ENCODE results near the gene BTBD19.
"Not testable (repeated sequence)": the region's sequence is repeated elsewhere in the genome, so short reads cannot be mapped to it uniquely, and the experiment has no call there.

The BTBD19 gene

DNA sequence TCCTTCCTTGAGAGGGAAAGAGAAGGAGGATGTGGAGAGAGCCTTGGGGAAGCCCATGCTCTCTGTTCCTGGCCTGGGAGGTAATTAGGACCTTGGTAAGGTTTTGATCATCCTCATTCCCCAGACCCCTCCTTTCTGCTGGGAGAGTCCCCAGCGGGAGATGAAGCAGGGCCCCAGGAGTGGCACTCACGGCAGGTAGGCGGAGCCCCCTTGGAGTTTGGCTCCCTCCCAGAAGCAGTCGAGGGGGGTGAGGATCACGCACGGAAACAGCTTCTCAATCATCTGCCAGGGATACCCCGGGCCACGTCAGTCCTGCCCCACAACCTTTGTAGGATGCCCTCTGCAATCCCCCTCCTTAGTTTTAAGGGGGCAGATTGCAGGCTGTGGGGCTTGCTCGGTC lies 23.2 kb downstream of the BTBD19 start:
- Histone ChIP-seq H3K9me3 (ENCODE audit: severe bottlenecking) (no peaks in the 10 kb centered on the region), H3K27ac (ENCODE audit: poor library complexity, severe bottlenecking) (no peak overlapping the region), H3K4me1 (ENCODE audit: insufficient read depth, poor library complexity, severe bottlenecking) (no peaks in the 10 kb centered on the region), H3K36me3 (ENCODE audit: low read depth) (no peaks in the 10 kb centered on the region), H3K4me3 (ENCODE audit: severe bottlenecking) (no peak overlapping the region), H3K27me3 (ENCODE audit: insufficient read depth, poor library complexity, severe bottlenecking) (no peaks in the 10 kb centered on the region)
- DNase-seq (ENCODE audit: low spot score), result no peak
- TF ChIP-seq, protein P1, sequence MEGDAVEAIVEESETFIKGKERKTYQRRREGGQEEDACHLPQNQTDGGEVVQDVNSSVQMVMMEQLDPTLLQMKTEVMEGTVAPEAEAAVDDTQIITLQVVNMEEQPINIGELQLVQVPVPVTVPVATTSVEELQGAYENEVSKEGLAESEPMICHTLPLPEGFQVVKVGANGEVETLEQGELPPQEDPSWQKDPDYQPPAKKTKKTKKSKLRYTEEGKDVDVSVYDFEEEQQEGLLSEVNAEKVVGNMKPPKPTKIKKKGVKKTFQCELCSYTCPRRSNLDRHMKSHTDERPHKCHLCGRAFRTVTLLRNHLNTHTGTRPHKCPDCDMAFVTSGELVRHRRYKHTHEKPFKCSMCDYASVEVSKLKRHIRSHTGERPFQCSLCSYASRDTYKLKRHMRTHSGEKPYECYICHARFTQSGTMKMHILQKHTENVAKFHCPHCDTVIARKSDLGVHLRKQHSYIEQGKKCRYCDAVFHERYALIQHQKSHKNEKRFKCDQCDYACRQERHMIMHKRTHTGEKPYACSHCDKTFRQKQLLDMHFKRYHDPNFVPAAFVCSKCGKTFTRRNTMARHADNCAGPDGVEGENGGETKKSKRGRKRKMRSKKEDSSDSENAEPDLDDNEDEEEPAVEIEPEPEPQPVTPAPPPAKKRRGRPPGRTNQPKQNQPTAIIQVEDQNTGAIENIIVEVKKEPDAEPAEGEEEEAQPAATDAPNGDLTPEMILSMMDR (IDR thresholded peaks at IDR 0.05; ENCODE audit: poor library complexity, severe bottlenecking), result no peak
- ATAC-seq (ENCODE audit: low read depth), result no peak

GRCh38 chr1:44832056-44832705 lies 23.9 kb downstream of the BTBD19 start:
- no peak for ATAC-seq (ENCODE audit: low read depth)
- TF ChIP-seq, protein P1 (IDR thresholded peaks at IDR 0.05; ENCODE audit: poor library complexity, severe bottlenecking), result no peak
- no peaks in the 10 kb centered on the region for H3K36me3 ChIP-seq (ENCODE audit: low read depth)
- no peaks in the 10 kb centered on the region for H3K4me1 ChIP-seq (ENCODE audit: insufficient read depth, poor library complexity, severe bottlenecking)
- no peaks in the 10 kb centered on the region for H3K27me3 ChIP-seq (ENCODE audit: insufficient read depth, poor library complexity, severe bottlenecking)
- no peak overlapping the region for H3K27ac ChIP-seq (ENCODE audit: poor library complexity, severe bottlenecking)
- no peak for DNase-seq (ENCODE audit: low spot score)
- H3K9me3 ChIP-seq (ENCODE audit: severe bottlenecking), result no peaks in the 10 kb centered on the region
- H3K4me3 ChIP-seq (ENCODE audit: severe bottlenecking), result no peak overlapping the region

DNA sequence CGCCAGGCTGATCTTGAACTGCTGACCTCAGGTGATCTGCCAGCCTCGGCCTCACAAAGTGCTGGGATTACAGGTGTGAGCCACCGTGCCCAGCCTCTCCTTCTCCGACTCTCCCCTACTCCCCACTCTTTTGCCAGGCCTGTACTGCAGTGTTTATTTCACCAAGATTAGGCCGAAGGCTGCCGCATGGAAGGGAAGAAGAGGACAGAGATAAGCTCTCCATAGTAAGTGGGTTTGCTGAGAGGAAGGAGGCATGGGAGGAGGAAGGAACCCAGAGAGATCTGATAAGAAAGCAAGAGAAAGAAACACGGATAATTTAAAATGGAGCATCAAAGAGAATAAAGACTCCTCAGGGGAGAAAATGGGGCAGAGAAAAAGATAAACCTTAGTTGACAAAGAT lies 26.0 kb downstream of the BTBD19 start:
- TF ChIP-seq, protein P1 (IDR thresholded peaks at IDR 0.05; ENCODE audit: poor library complexity, severe bottlenecking), result no peak
- H3K27me3 ChIP-seq (ENCODE audit: insufficient read depth, poor library complexity, severe bottlenecking), result no peaks in the 10 kb centered on the region
- no peak overlapping the region for H3K27ac ChIP-seq (ENCODE audit: poor library complexity, severe bottlenecking)
- DNase-seq (ENCODE audit: low spot score), result no peak
- no peaks in the 10 kb centered on the region for H3K4me1 ChIP-seq (ENCODE audit: insufficient read depth, poor library complexity, severe bottlenecking)
- no peak overlapping the region for H3K4me3 ChIP-seq (ENCODE audit: severe bottlenecking)
- H3K9me3 ChIP-seq (ENCODE audit: severe bottlenecking), result no peaks in the 10 kb centered on the region
- H3K36me3 ChIP-seq (ENCODE audit: low read depth), result no peaks in the 10 kb centered on the region
- no peak for ATAC-seq (ENCODE audit: low read depth)

DNA sequence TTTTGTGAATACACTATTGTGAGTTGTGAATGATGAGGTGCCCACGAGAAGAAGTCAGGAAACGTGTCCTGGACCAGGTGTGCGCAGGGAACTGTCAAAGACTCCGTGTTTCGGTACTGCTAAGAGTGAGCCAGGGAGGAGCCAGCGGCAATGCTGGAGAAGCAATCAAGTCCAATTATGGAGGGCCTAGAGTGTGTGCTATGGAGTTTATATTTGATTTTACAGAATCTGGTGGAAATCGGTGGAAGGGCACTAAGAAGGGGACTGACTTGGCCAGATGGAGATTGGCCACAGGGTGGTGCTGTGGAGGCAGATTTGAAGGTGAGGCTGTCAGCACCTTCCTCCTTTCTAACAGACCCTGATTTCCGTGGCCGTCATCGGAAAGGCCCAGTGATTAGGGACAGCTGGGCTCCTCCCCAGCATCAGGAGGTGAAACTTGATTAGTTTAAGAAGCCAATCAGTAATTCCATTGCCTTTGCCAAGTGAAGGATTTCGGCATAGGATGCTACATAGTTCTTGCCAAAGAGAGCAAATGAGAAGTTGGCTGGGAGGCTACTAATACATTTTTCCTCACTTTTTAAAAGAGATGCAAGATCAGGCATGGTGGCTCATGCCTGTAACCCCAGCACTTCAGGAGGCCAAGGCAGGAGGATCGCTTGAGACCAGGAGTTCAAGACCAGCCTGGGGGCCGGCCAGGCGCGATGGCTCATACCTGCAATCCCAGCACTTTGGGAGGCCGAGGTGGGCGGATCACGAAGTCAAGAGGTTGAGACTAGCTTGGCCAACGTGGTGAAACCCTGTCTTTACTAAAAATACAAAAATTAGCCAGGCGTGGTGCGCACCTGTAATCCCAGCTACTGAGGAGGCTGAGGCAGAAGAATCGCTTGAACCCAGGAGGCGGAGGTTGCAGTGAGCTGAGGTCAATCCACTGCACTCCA lies 27.7 kb downstream of the BTBD19 start:
- TF ChIP-seq, protein P1 (IDR thresholded peaks at IDR 0.05; ENCODE audit: poor library complexity, severe bottlenecking), result peak; percentile 91
- peak; percentile 88 for ATAC-seq (ENCODE audit: low read depth)

DNA sequence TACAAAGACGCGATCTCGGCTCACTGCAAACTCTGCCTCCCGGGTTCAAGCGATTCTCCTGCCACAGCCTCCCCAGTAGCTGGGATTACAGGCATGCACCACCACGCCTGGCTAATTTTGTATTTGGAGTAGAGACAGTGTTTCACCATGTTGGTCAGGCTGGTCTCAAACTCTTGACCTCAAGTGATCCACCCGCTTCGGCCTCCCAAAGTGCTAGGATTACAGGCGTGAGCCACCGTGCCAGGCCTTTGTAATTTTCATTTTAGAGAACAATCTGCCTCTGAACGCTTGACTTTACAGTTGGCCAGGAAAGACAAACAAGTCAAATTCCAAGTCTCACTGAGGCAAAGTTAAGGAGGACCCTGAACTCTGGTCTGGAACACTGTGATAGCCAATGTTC lies 30.0 kb downstream of the BTBD19 start:
- not testable (repeated sequence) for H3K9me3 ChIP-seq (ENCODE audit: severe bottlenecking); H3K4me1 ChIP-seq (ENCODE audit: insufficient read depth, poor library complexity, severe bottlenecking); H3K27me3 ChIP-seq (ENCODE audit: insufficient read depth, poor library complexity, severe bottlenecking); H3K4me3 ChIP-seq (ENCODE audit: severe bottlenecking); ATAC-seq (ENCODE audit: low read depth); DNase-seq (ENCODE audit: low spot score); H3K27ac ChIP-seq (ENCODE audit: poor library complexity, severe bottlenecking); H3K36me3 ChIP-seq (ENCODE audit: low read depth)

More for the DNA sequence above, 27.7 kb downstream of the BTBD19 start:
- H3K27me3 ChIP-seq (ENCODE audit: insufficient read depth, poor library complexity, severe bottlenecking), result no peaks in the 10 kb centered on the region
- H3K9me3 ChIP-seq (ENCODE audit: severe bottlenecking), result no peaks in the 10 kb centered on the region
- no peak overlapping the region for H3K27ac ChIP-seq (ENCODE audit: poor library complexity, severe bottlenecking)
- H3K36me3 ChIP-seq (ENCODE audit: low read depth), result no peaks in the 10 kb centered on the region
- DNase-seq (ENCODE audit: low spot score), result no peak
- no peaks in the 10 kb centered on the region for H3K4me1 ChIP-seq (ENCODE audit: insufficient read depth, poor library complexity, severe bottlenecking)
- no peak overlapping the region for H3K4me3 ChIP-seq (ENCODE audit: severe bottlenecking)

Measured in RWPE2 (cell line).